GM19455 (cell line): ENCODE measurements around the gene GLRX2.

Experiments used
- ATAC-seq: cut with Tn5 transposase; IDR thresholded peaks from one replicate; pipeline ENCODE4 v1.9.1; 2021; ENCODE audit not compliant: unreplicated experiment

GLRX2 gene

GRCh38 chr1:193113258-193113991 lies 8.2 kb upstream of the GLRX2 start:
- ATAC-seq = no peak

- ATAC-seq = peak; percentile 13
These were observed 6.5 kb upstream of the GLRX2 start for GRCh38 chr1:193111641-193112090.

- ATAC-seq = no peak
These were observed 5.7 kb upstream of the GLRX2 start for GRCh38 chr1:193110864-193111263.

DNA sequence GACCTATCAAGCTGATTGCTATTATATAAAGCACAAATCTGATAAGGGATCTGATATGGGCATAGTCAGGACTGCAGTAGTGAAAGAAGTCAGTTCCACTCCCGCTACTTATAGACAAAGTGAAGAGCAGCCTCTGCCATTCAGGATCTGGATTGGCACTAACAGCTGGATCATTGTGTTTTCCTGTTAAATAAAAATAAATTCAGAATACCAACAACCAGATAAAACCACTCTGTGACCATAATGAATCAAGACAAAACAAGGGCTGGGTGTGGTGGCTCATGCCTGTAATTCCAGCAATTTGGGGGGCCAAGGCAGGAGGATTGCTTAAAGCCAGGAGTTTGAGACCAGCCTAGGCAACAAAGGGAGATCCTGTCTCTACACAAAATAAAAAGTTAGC lies 5.0 kb upstream of the GLRX2 start:
- no peak for ATAC-seq

GRCh38 chr1:193109619-193110018 lies 4.4 kb upstream of the GLRX2 start:
- ATAC-seq = no peak

DNA sequence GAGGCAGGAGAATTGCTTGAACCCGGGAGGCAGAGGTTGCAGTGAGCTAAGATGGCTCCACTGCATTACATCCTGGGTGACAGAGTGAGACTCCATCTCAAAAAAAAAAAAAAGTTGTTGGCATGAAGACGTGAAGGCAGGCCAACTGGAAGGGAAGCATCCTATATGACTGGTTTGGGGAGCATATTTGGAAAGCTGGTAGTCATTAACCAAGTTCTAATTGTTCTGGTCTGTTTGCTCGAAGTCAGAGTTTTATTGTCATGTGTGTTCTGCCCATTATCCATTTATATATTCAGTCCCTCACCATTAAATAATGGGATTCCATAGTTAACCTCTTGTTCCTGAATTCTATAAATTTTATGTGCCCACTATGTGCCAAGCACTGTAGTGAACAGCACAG lies 3.3 kb upstream of the GLRX2 start:
- ATAC-seq = no peak

GRCh38 chr1:193105821-193106177 lies 585 bp upstream of the GLRX2 start:
- no peak for ATAC-seq

DNA sequence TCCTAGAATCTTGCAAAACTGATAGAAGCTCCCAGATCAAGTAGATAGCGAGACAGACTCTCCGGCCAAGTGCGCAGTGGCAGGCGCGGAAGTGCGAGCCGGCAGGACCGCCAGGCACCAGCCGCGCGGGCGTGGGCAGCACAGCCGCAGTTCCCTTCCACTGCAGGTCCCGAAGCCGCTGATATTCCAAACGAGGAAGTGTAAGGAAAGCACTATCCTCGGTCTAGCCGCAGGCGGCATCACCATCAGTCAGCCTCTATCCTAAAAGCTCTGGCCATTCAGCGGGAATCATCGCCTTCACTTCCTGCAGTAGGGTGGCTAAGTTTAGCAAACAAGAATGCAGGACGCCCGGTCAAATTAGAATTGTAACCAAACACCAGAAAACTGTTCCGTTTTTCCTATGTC lies 710 bp downstream of the GLRX2 start:
- peak; percentile 40 for ATAC-seq

DNA sequence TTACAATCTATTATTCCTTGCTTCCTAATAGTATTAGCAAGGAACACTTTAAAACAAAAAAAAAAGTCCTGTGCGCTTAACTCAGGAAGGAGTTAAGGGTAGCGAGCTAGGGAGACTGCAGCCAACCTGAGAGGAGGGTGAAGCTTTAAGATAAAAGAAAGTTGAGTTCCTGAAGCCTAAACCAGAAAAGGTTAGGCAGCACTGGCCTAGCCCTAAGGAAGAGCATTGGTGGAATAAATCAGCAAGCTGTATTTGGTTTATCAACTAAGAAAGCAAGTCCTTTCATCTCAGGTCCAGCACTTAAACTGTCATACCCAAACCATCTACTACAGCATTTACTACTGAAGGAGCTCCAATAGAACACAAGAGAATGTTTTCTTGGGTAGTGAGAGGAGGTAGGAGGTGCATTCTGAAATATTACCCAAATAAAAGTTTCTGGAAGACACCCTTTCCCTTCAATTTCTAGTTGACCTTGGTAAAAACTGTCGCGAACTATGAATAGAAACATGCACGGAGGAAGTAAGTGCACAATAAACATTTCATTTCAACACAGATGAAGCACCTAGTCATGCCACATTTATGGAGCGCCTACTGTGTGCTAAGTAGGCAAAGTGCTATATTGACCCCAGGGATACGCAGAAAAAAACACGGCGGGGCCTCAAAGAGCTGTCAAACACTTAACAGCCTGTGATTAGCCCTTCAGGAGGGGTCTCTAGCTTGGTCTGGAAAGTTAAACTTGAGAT lies 1.3 kb downstream of the GLRX2 start:
- no peak for ATAC-seq

DNA sequence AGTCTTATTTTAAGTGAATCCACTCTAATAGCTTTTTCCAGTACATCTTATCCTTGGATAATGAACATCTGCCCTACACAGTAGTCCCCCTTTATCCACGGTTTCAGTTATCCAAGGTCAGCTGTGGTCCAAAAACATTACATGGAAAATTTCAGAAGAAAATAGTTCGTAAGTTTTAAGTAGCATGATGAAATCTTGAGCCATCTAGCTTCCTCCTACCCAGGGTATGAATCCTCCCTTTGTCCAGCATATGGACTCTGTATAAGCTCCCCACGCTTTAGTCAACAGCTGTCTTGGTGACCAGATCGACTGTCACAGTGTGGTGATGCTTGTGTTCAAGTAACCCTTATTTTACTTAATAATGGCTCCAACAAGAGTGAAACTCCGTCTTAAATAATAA lies 2.6 kb downstream of the GLRX2 start:
- no peak for ATAC-seq

DNA sequence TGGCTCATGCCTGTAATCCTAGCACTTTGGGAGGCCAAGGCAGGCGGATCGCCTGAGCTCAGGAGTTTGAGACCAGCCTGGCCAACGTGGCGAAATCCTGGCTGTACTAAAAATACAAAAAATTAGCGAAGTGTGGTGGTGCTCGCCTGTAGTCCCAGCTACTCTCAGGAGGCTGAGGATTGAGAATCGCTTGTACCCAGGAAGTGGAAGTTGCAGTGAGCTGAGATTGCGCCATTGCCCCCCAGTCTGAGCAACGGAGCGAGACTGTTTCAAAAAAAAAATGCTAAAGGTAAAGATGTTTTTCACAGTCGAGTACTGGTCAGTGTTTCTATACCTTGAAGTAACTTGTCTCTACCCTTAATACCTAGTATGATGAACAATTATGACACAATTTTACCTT lies 11.1 kb downstream of the GLRX2 start:
- no peak for ATAC-seq

GRCh38 chr1:193090865-193091264 lies 14.3 kb downstream of the GLRX2 start:
- ATAC-seq = no peak

DNA sequence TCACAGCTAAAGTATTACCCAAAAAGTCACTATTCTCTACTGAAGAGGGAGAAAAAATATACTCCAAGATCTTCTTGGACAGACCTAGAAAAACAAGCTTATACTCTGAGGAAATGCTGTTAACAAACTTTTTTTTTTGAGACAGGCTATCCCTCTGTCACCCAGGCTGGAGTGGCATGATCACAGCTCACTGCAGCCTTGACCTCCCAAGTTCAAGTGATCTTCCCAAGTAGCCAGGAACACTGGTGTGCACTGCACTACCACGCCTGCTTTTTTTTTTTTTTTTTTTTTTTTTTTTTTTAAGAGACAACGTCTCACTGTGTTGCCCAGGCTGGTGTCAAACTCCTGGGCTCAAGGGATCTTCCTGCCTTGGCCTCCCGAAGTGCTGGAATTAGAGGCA lies 17.3 kb downstream of the GLRX2 start:
- no peak for ATAC-seq

DNA sequence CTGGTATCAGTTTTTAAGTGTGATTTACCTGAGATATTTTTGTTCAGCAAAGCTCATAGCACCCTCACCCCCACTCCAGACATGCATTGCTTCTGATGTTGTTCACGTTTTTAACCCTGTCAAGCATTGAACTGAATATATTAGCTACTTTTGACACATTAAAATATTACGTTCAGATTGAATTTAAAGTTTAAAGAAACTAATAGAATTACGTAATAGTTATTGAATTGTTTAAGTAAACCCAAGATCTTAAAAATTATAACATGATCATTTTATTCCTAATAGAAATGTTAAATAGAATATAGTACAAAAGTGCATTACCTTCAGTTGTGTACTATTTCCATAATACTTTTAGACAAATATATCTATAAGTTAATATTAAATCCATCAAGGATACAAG lies 18.9 kb downstream of the GLRX2 start:
- ATAC-seq = no peak

GRCh38 chr1:193085263-193085662 lies 20.0 kb downstream of the GLRX2 start:
- ATAC-seq = no peak

DNA sequence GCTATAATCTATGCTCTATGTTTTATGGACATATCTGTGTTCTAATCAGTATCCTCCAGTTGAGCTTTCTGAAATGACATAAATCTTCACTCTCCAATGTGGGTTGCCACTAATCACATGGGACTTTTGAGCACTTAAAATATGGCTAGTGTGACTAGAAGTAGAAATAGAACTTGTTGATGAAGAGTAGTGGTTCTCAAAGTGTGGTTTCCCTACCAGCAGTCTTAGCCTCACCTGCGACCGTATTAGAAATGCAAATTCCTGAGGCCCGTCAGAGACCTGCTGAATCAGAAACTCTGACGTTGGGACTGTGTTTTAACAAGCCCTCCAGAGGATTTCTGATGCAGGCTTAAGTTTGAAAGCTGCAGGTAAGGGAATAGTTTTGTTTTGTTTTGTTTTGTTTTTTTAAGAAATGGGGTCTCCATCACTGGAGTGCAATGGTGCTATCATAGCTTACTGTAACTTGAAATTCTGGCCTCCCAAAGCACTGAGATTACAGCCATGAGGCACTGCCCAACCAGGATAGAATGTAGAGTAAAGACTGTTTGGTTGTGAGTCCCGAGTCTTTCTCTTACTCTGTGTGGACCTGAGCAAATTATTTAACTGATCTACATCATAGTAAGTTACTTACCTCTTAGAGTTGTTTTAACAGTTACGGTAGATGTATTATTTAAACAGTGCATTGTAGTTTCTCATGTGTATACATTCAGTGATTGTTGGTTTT lies 21.7 kb downstream of the GLRX2 start:
- peak; percentile 99 for ATAC-seq

DNA sequence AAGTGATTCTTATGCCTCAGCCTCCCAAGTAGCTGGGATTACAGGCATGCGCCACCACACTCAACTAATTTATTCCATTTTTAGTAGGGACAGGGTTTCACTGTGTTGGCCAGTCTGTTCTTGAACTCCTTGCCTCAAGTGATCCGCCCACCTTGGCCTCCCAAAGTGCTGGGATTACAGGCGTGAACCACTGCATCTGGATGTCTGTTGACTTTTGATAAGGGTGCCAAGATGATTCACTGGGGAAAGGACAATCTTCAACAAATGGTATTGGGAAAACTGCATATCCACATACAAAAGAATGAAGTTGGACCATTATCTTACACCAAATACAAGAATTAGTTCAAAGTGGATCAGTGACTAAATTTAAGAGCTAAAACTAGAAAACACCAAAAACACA lies 26.0 kb downstream of the GLRX2 start:
- ATAC-seq = no peak

DNA sequence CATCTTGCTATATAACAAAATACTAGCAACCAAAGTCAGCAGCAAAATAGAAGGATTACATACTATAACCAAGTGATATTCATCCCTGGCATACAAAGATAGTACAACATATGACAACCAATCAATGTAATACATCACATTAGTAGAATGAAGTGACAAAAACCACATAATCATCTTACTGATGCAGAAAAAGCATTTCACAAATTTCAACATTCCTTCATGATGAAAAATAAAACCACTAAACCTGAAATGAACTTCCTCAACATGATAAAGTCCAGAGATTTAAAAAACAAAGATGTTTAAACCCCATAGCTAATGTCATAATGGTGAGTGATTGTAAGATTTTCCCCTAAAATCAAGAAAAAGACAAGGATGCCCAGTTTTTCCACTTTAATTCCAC lies 27.2 kb downstream of the GLRX2 start:
- ATAC-seq = no peak

GRCh38 chr1:193070942-193071341 lies 34.3 kb downstream of the GLRX2 start:
- peak; percentile 60 for ATAC-seq

- ATAC-seq = no peak
These were observed 34.8 kb downstream of the GLRX2 start for GRCh38 chr1:193070386-193070753.

- ATAC-seq = no peak
These were observed 35.3 kb downstream of the GLRX2 start for GRCh38 chr1:193069748-193070385.

GRCh38 chr1:193068013-193068412 lies 37.2 kb downstream of the GLRX2 start:
- ATAC-seq = no peak
